Pulmonary artery endothelial cell (primary cell): ENCODE results near the gene TUBD1. TPM values are rescaled to one million over a fixed set of nuclear protein-coding genes. Genes with fewer than 3 reads are reported as not detected.
"Not testable (repeated sequence)": the region's sequence is repeated elsewhere in the genome, so short reads cannot be mapped to it uniquely, and the experiment has no call there.

ENCODE experiments used
- DNase-seq: peaks from one replicate; pipeline ENCODE4 v3.0.0-alpha.2; 2011; ENCODE audit warnings: low read depth, low spot score
- total RNA-seq: library from RNA; depleted of rRNA; stranded (reverse); fragments of >200 nt; gene quantifications from 2 replicates; pipeline ENCODE4 v1.2.3, GENCODE V29; 2014

TUBD1 gene
- total RNA-seq, 1 donor from 2014 or later = 6.8 TPM

DNA sequence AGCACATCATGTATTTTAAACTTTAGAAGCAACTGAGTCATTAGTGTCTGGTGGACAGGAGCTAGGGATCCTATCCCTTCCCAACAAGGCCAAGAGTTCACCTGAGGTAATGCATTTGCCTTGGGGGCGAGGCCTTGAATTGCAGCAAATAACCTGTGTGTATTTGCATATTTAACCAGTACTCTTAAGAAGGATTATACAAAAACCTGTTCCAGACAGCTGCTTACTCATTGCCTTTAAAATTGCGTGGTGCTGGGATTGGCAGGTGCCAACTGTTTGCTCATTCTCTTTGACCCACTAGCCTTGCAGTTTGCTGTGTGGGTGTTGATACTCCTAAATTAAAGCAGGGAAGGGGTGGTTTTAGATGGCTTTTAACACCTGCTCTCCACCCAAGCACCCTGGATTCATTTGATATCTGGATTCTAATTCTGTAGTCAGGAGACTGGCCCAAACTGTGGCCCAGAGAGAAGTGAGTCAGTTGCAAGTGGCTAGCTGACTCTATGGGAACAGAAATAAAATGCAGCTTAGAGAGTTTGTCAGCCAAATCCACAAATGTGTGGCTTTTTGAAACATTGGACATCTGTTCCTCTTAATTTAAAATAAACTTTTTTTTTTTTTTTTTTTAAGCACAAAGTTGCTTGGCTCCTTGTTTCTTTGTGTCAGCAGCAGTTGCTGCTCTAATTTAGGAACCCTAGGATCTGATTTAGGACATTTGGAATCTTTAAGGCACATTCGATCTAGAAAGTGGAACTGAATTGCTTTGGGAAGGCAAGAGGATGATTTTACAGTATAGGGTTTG is 46.9 kb downstream of the TUBD1 start:
- no peak for DNase-seq

DNA sequence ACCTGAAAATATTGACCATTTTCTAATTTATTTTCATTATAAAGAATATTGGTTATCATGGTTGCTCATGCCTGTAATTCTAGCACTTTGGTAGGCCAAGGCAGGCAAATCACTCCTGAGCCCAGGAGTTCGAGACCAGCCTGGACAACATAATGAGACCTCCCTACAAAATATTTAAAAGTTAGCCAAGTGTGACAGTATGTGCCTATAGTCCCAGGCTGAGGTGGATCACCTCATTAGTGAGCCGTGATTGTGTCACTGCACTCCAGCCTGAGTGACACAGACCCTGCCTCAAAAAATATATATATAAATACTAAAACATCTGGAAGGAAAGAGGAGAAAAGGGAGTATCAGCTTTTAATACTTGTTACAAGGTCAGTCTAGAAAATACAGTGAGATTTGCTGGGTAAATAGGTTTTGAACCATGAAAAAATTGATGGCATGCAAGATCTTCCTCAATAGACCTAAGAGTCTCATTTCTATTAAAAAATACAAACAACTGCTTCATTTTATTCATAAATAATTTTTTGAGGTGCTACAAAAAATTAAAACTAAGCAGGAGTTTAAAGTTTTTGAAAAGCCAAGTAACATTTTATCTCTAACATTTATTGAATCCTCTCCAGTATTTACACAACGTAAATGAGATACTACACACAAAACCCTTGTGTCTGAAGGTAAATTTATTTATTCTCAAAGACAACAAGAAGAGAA is 47.7 kb downstream of the TUBD1 start:
- no peak for DNase-seq

DNA sequence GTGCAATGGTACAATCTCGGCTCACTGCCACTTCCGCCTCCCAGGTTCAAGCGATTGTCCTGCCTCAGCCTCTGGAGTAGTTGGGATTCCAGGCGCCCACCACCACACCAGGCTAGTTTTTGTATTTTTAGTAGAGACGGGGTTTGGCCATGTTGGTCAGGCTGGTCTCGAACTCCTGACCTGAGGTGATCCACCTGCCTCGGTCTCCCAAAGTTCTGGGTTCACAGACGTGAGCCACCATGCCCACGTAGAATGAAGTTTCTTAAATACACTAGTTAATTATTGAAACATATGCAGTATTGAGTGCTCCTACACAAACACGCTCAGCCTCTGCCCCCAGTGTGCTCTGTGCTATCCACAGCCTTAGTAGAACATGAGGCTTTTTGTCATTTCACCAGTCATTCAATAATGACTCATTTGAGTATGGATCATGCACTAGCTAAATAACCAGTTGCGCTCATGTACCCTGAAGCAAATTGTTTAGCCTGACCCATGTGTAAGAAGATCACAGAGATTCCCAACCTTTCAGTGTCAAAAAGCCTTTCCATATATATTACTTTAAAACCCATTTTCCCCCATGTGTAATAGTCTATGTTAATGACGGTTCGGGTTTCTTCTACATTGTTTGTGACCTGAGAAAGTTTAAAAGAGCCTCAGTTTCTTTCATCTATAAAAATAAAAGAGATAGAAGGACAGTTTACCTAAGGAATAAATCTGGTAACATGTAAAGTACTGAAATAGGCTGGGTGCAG is 49.7 kb downstream of the TUBD1 start:
- DNase-seq = peak; percentile 87

DNA sequence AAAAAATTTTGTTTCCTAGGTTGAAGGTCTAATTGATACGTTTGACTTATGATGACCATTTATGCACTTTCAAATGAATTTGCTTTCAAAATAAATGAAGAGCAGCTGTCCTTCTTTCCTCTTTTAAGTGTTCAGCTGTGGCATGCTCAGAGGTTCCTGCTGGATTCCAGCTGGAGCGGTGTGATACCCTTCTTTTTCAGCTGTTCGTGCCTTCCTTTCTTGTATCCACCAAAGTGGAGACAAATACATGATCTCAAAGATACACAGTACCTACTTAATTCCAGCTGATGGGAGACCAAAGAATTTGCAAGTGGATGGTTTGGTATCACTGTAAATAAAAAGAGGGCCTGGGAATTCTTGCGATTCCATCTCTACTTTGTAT is 50.9 kb downstream of the TUBD1 start:
- not testable (repeated sequence) for DNase-seq

DNA sequence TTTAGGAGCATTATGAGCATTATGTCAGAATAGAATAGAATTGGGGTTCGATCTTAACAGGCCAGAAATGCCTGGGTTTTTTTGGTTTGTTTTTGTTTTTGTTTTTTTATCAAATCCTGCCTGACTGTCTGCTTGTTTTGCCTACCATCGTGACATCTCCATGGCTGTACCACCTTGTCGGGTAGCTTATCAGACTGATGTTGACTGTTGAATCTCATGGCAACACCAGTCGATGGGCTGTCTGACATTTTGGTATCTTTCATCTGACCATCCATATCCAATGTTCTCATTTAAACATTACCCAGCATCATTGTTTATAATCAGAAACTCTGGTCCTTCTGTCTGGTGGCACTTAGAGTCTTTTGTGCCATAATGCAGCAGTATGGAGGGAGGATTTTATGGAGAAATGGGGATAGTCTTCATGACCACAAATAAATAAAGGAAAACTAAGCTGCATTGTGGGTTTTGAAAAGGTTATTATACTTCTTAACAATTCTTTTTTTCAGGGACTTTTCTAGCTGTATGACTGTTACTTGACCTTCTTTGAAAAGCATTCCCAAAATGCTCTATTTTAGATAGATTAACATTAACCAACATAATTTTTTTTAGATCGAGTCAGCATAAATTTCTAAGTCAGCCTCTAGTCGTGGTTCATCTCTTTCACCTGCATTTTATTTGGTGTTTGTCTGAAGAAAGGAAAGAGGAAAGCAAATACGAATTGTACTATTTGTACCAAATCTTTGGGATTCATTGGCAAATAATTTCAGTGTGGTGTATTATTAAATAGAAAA is 51.5 kb downstream of the TUBD1 start:
- DNase-seq = not testable (repeated sequence)

DNA sequence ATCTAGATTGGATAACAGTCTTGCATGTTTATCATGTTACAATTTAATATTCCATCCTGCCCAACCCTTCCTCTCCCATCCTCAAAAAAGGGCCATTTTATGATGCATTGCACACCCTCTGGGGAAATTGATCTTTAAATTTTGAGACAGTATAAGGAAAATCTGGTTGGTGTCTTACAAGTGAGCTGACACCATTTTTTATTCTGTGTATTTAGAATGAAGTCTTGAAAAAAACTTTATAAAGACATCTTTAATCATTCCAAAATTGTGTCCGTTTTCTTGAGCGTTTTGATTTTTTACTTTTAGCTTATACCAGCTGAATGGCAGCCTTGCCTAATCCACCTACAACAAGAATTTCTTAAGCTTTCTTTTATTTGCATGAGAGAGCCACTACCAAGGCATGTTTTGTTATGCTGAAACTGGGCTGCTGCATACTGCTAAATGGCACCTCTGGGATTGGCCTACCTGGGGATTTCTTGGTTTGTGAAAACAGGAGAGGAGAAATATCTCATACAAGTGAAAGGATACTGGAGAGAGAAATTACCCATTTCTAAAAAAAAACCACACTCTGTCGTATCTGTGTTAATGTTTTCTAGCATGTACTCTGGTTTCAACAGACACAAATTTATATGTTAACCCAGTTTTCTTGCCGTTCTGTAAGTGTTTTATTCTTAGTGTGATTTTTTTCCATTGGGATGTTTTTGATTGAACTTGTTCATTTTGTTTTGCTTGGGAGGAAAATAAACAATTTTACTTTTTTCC is 52.2 kb downstream of the TUBD1 start:
- DNase-seq = no peak

DNA sequence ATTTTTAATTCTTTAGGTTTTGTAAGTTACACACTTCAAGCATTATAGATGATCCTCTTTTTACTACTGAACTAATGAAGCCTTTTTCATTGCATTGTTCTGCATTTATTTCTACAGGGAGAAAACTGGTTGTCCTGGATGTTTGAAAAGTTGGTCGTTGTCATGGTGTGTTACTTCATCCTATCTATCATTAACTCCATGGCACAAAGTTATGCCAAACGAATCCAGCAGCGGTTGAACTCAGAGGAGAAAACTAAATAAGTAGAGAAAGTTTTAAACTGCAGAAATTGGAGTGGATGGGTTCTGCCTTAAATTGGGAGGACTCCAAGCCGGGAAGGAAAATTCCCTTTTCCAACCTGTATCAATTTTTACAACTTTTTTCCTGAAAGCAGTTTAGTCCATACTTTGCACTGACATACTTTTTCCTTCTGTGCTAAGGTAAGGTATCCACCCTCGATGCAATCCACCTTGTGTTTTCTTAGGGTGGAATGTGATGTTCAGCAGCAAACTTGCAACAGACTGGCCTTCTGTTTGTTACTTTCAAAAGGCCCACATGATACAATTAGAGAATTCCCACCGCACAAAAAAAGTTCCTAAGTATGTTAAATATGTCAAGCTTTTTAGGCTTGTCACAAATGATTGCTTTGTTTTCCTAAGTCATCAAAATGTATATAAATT is 53.0 kb downstream of the TUBD1 start:
- no peak for DNase-seq

DNA sequence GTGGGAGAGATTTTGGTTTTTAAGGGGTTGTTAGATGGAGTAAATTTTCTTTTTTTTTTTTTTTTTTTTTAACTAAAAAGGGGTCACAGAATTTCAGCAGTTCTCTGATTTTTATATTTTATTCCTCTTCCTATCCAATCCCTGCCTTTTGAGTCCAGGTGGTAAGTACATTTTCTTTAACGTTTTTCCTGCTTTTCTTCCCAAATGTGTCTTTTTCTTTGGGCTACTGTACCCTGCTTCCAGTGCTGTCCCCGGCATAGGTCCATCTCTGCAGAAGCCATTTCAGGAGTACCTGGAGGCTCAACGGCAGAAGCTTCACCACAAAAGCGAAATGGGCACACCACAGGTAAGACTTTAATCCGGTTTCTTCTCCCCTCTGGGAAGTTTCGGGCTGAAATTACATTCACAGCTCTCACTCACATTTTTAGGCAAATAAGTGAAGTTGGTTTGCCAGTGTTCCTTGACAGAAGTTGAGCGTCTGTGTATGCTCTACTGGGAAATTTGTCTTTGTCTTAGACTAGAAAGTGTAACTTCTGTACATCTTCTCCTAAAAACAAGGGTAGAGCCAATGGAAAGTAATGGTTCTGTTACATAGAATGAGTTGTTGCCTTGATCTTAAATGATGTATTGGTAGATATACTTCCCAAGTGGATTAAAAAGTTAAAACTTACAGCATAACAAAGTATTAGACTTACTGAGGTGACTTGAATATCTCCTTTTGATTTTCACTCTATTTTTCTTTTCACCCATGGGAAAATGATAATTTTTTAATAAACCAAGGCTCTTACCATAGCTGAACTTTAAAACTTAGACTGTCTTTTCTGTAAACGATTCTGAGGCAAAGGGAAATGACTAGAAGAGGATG is 54.5 kb downstream of the TUBD1 start:
- no peak for DNase-seq

DNA sequence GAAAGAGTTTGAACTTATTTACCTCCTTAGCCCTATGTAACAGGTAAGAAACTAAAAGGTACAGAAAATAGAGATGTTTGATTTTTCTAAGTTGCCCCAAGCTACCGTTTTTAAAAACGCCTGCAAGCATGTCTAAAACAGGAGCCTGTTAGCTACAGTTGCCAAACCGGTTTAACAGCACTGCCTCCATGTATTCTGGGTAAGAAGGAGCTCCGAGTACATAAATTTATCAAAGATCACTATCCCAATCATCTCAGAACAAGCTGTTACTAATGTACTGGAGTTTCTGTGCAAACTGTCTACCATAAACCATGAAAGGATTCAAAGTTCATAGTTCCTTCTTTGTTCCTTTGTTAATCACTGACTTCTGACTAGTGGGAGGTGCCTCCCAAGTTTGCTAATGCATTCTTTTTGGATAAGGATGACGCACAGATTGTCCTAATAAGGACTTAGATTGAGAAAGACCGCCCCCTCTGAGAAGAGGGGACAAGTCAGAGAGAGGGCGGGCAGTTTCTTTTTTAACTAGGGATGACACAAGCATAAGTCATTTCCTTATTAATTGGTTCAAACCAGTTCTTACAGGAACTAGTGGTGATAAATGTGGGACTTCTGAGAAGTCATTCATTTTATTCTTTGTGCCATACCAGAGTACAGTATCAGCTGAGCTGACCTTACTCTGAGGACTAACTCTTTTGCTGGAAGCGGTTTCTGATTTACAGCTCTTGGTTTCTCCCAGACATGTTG is 55.3 kb downstream of the TUBD1 start:
- peak; percentile 99 for DNase-seq

DNA sequence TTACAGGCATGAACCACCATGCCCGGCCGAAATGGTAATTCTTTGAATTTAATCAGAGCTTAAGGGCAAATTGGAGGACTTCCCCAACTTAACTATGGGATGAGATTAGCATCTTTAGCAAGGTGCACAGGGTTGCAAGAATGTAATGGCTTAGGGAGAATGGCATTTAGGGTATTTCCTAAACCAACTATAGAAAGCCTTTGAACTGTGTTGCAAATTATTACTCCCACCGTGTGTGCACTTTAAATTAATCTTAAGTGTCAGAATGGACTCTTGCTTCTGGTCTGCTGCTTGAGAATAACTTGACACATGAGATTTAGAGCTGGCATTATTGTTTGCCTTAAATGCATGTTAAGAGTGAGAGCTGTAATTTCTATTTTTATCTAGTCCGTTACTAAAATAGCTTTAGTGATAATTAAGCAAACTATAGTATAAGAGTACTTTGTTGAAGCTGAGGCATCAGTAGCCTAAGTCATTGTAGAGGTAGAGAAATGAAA is 59.8 kb downstream of the TUBD1 start:
- DNase-seq = no peak

DNA sequence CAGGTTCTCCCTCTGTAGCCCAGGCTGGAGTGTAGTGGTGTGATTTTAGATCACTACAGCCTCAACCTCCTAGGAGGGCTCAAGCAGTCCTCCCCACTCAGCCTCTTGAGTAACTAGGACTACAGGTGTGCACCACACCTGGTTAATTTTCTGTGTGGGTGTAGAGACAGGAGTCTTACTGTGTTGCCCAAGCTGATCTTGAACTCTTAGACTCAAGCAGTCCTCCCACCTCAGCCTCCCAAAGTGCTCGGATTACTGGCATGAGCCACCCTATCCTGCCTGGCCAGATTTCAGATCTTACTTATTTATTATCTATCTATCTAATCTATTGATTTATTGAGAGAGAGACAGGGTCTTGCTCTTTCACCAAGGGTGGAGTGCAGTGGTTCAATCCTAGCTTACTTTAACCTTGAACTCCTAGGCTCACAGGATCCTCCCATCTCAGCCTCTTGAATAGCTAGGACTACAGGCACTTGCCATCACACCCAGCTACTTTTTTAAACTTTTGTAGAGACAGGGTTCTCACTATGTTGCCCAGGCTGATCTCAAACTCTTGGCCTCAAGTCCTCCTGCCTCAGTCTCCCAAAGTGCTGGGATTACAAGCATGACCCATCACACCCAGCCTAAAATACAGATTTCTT is 61.8 kb downstream of the TUBD1 start:
- DNase-seq = no peak

DNA sequence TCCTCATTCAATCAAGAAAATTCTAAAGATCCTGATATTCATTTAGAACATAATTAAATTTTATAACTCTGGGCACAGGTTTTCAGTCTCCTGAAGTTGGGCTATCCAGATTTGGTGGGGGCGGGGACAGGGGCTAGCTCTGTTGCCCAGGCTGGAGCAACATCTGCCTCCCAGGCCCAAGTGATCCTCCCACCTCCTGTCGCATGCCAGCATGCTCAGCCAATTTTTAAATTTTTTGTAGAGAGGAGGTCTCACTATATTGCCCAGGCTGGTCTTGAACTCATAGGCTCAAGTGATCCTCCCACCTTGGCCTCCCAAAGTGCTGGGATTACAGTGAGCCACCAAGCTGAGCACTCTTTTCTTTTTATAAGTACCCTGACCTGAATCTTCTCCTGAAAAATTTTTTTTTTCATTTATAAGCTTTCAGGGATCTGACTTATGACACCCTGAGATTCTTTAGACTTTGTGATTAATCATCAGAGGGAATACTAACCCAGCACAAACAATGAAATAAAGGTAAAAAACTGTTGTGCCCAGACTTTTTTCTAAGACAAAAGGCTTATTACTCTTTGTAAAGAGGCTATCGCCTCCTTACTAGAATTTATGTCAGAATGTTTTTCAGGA is 62.6 kb downstream of the TUBD1 start:
- no peak for DNase-seq

DNA sequence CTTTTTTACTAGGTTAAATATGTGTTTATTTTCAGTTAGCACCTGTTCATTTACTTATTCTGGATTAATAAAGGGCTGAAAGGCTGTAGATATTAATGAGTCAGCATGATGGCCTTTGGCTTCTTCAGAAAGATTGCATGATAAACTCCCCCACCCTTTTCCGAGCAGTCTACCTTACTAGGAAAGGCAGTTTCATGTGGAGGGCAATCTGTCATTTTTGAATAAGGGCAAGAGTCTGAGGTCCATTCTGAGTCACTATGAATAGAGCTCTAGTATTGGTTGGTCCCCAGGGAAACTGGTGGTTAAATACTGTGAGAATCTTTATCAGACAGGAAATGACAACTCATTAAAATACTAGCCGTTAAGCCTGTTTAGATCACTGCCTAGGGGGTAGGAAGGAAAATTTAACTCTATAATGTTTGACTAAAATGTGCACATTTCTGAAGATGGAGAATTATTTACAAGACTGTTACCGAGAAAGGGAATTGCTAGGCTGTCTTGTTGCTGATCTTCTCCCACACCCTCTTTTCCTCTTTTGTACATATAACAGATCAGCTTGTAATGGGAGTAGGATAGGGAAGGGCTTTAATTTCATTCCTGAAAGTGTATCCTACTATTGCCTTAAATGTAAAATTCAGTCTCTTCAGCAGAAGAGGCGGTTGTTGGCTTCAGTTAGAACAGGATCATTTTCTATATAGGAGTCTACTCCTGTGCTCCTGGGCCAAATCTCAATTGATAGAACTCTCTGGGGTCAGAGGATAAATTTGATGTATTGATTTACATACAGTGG is 63.3 kb downstream of the TUBD1 start:
- DNase-seq = peak; percentile 95

DNA sequence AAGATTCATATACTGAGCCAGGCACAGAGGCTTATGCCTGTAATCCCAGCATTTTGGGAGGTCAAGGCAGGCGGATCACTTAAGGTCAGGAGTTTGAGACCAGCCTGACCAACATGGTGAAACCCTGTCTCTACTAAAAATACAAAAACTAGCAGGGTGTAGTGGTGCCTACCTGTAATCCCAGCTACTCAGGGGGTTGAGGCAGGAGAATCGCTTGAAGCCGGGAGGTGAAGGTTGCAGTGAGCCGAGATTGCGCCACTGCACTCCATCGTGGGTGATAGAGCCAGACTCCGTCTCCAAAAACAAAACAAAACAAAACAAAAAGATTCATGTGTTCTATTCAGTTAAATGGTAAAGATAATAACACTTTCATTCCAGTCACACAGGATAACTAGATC is 63.9 kb downstream of the TUBD1 start:
- not testable (repeated sequence) for DNase-seq

DNA sequence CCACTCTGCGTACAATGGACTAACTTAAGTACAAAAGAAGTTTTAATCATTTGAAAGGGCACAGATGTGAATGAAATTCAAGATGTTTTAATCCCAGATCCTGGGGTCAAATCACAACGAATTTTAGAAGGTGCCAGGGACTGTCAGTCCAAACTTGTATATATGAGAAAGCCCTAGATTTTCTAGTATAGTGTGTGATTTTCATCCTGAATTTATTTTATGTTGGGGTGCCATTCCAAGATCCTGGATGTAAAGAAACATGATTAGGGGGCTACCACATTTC is 64.3 kb downstream of the TUBD1 start:
- DNase-seq = no peak

DNA sequence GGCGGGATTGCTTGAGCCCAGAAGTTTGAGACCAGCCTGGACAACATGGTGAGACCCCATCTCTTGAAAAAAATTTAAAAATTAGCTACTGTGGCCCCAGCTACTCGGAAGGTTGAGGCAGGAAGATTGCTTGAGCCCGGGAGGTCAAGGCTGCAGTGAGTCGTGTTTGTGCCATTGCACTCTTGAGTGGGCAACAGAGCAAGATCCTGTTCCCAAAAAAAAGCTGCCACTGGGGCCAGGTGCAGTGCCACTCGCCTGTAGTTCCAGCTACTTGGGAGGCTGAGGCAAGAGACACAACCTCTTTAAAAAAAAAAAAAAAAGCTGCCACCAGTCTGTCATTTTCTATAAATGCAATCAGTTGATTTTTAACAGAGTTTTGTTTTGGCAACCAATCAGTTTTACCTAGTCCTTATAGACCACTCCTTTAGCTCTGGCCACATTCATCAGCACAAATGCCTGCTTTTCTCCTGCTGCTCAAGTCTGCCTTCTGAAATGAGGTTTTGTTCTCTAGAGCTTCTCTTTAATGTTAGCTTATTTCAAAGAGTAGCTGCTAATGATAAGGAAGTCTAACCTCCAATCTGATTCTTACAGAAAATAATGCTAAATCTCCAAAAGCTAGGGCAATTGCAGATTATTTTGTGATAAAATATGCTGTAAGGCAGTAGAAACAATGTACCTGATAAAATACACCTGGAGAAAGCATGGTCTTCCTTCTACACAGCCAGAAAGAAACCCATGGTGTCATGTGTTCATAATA is 64.8 kb downstream of the TUBD1 start:
- DNase-seq = no peak
